Gastroesophageal sphincter (tissue), 4 donors: ENCODE data around the gene CSMD2. TPM values are rescaled to one million over a fixed set of nuclear protein-coding genes. Genes with fewer than 3 reads are reported as not detected.
A peak's percentile ranks its signal among the peaks of the same experiment; 100 is the strongest.

Experiments used
- ATAC-seq: fragments of 150-250 bp; one replicate; pipeline ENCODE4 v1.9.1; 2016; ENCODE audit warnings: mild to moderate bottlenecking, moderate library complexity
- H3K27ac ChIP-seq, 4 donors: fragments of 200-600 bp; sonication (generic) in 3 of 4; 1 replicate in 3 of 4; 2 replicates in 1 of 4; pipeline ENCODE4 v1.5.1; 2016 to 2019
- H3K27me3 ChIP-seq: fragments of 200-600 bp; sonication (generic); one replicate; pipeline ENCODE4 v1.5.1; 2019
- H3K36me3 ChIP-seq, 2 donors: fragments of 200-600 bp; sonication (generic); one replicate each; pipeline ENCODE4 v1.5.1; 2019; ENCODE audit warnings: control low read depth in 1 of 2
- H3K4me1 ChIP-seq, 3 donors: fragments of 200-600 bp; sonication (generic); 1 replicate in 2 of 3; 2 replicates in 1 of 3; pipeline ENCODE4 v1.5.1; 2016 to 2019; ENCODE audit warnings: control low read depth in 2 of 3
- H3K4me3 ChIP-seq, 2 donors: fragments of 200-600 bp; sonication (generic); one replicate each; pipeline ENCODE4 v1.5.1; 2019; ENCODE audit warnings: mild to moderate bottlenecking in 1 of 2, moderate library complexity in 1 of 2
- H3K9me3 ChIP-seq, 3 donors: fragments of 200-600 bp; sonication (generic); one replicate each; pipeline ENCODE4 v1.5.1; 2017 to 2019; ENCODE audit warnings: control low read depth in 2 of 3
- CTCF ChIP-seq, 4 experiments: fragments of 200-600 bp in 2 of 4; fragments of 450-650 bp in 2 of 4; sonication (generic) in 1 of 4; IDR thresholded peaks; one replicate each; pipeline ENCODE4 v1.5.1; 2017 to 2019; ENCODE audit warnings: antibody characterized with exemption in 4 of 4, mild to moderate bottlenecking in 2 of 4, moderate library complexity in 2 of 4
- EP300 ChIP-seq: sonication (generic); formaldehyde crosslinking; IDR thresholded peaks from one replicate; pipeline ENCODE4 v1.6.1; 2017; ENCODE audit warnings: antibody characterized with exemption, mild to moderate bottlenecking
- POLR2A ChIP-seq, 2 donors: fragments of 450-650 bp; IDR thresholded peaks; one replicate each; pipeline ENCODE4 v1.6.1; 2017; ENCODE audit warnings: antibody characterized with exemption in 2 of 2, mild to moderate bottlenecking in 2 of 2, moderate library complexity in 1 of 2
- POLR2AphosphoS5 ChIP-seq: sonication (generic); formaldehyde crosslinking; IDR thresholded peaks from one replicate; pipeline ENCODE4 v1.6.1; 2017; ENCODE audit warnings: antibody characterized with exemption
- WGBS, 2 donors: methylation state at CpG; one replicate each; pipeline ENCODE4 v1.1.5; 2018; ENCODE audit warnings: low coverage in 1 of 2; 5-methylcytosine and 5-hydroxymethylcytosine counted together
- total RNA-seq, 4 donors: library from RNA; depleted of rRNA; stranded (reverse); fragments of >200 nt; gene quantifications; one replicate each; pipeline ENCODE4 v1.1.0, GENCODE V29; 2016

Gene CSMD2
- total RNA-seq = 1 to 10 TPM in 1 of 4 donors, under 1 TPM in 3; 0.22 to 2.5 (median 0.37) TPM

GRCh38 chr1:34164771-34165391, at the start of gene CSMD2:
Gene CSMD2 (minus strand): TSS chr1:34165230. CDS start chr1:34165097, 133 bp downstream.
- no peak within 1 kb of the TSS for H3K27ac ChIP-seq
- 4% methylated on average over 9 of the region's 78 CpGs; no CpG with 5 or more reads in 1 of the 2 donors for WGBS, 2 donors
- H3K9me3 ChIP-seq = no peaks in the 10 kb centered on the region
- H3K4me3 ChIP-seq = peak within 1 kb of the TSS; percentile 4 to 54
- H3K27me3 ChIP-seq = peaks cover 94% of the 10 kb centered on the region
- H3K4me1 ChIP-seq = peaks cover 3 to 49% (median 32%) of the 10 kb centered on the region in 3 donors
- H3K36me3 ChIP-seq = no peaks in the 10 kb centered on the region
- TF ChIP-seq EP300 (no peak), POLR2A (IDR thresholded peaks at IDR 0.05) (no peak), POLR2AphosphoS5 (no peak), CTCF (IDR thresholded peaks at IDR 0.05) (no peak)
- ATAC-seq = no peak

- Histone ChIP-seq H3K27ac (no peak overlapping the region), H3K36me3 (no peaks in the 10 kb centered on the region), H3K4me3 (no peak overlapping the region), H3K9me3 (no peaks in the 10 kb centered on the region), H3K27me3 (peaks cover 57% of the 10 kb centered on the region), H3K4me1 (no peaks in the 10 kb centered on the region)
- no peak for ATAC-seq
- 50 to 67% methylated on average over 2 to 3 of the region's 3 CpGs for WGBS, 2 donors
- TF ChIP-seq POLR2A (IDR thresholded peaks at IDR 0.05) = no peak
Observed at GRCh38 chr1:34213956-34214355, 48.9 kb upstream of the CSMD2 start.

- TF ChIP-seq EP300 = no peak
- TF ChIP-seq POLR2A (IDR thresholded peaks at IDR 0.05) = no peak
- TF ChIP-seq CTCF (IDR thresholded peaks at IDR 0.05) = no peak
- no peak for TF ChIP-seq POLR2AphosphoS5
- Histone ChIP-seq H3K27me3 (peaks cover 57% of the 10 kb centered on the region), H3K4me1 (no peaks in the 10 kb centered on the region), H3K9me3 (no peaks in the 10 kb centered on the region), H3K36me3 (no peaks in the 10 kb centered on the region), H3K27ac (no peak overlapping the region), H3K4me3 (no peak overlapping the region)
- no peak for ATAC-seq
- WGBS, 2 donors = 80 to 86% methylated on average over 2 to 4 of the region's 4 CpGs
Observed at GRCh38 chr1:34212673-34213072, 47.6 kb upstream of the CSMD2 start.

GRCh38 chr1:34199927-34200326, 34.9 kb upstream of the CSMD2 start:
- 80% methylated on average over 1 of the region's 1 CpG; no CpG with 5 or more reads in 1 of the 2 donors for WGBS, 2 donors
- TF ChIP-seq POLR2A (IDR thresholded peaks at IDR 0.05) (no peak), CTCF (IDR thresholded peaks at IDR 0.05) (no peak), EP300 (no peak), POLR2AphosphoS5 (no peak)
- no peak for ATAC-seq

GRCh38 chr1:34192621-34193020, 27.6 kb upstream of the CSMD2 start:
- Histone ChIP-seq H3K27ac (no peak overlapping the region), H3K4me1 (no peaks in the 10 kb centered on the region), H3K9me3 (peaks cover 0 to 21% (median 0%) of the 10 kb centered on the region in 3 donors), H3K4me3 (no peak overlapping the region), H3K36me3 (no peaks in the 10 kb centered on the region), H3K27me3 (peaks cover 33% of the 10 kb centered on the region)
- no peak for TF ChIP-seq EP300
- TF ChIP-seq POLR2A (IDR thresholded peaks at IDR 0.05) = no peak
- no peak for TF ChIP-seq CTCF (IDR thresholded peaks at IDR 0.05)
- TF ChIP-seq POLR2AphosphoS5 = no peak
- ATAC-seq = no peak
- 41 to 45% methylated on average over 3 of the region's 3 CpGs for WGBS, 2 donors

More at GRCh38 chr1:34199927-34200326, 34.9 kb upstream of the CSMD2 start:
- Histone ChIP-seq H3K4me3 (no peak overlapping the region), H3K27ac (no peak overlapping the region), H3K36me3 (no peaks in the 10 kb centered on the region), H3K27me3 (no peaks in the 10 kb centered on the region), H3K4me1 (no peaks in the 10 kb centered on the region), H3K9me3 (no peaks in the 10 kb centered on the region)
